NCI-H128 (cell line): ENCODE data around the gene SGCB.
"Not testable (repeated sequence)": the region's sequence is repeated elsewhere in the genome, so short reads cannot be mapped to it uniquely, and the experiment has no call there.

Source experiments
- DNase-seq: peaks from one replicate; lab custom pipeline; 2025; ENCODE audit not compliant: unreplicated experiment; lab: John Stamatoyannopoulos, UW

The SGCB gene

GRCh38 chr4:52038103-52038912, at the start of gene SGCB:
Gene SGCB (minus strand): TSS chr4:52038299. CDS start chr4:52038259, 40 bp downstream.
- peak; percentile 20 for DNase-seq

GRCh38 chr4:52086425-52086824, 48.3 kb upstream of the SGCB start:
- not testable (repeated sequence) for DNase-seq

GRCh38 chr4:52081216-52081615, 43.1 kb upstream of the SGCB start:
- no peak for DNase-seq

- no peak for DNase-seq
Measured at GRCh38 chr4:52079659-52080058, 41.6 kb upstream of the SGCB start.

GRCh38 chr4:52076731-52077130, 38.6 kb upstream of the SGCB start:
- no peak for DNase-seq

- DNase-seq = no peak
Measured at GRCh38 chr4:52071791-52072546, 33.9 kb upstream of the SGCB start.

GRCh38 chr4:52069571-52069970, 31.5 kb upstream of the SGCB start:
- no peak for DNase-seq

GRCh38 chr4:52059372-52059771, 21.3 kb upstream of the SGCB start:
- no peak for DNase-seq

- DNase-seq = no peak
Measured at GRCh38 chr4:52058275-52058674, 20.2 kb upstream of the SGCB start.

- no peak for DNase-seq
Measured at GRCh38 chr4:52057196-52057595, 19.1 kb upstream of the SGCB start.

- DNase-seq = no peak
Measured at GRCh38 chr4:52054254-52054653, 16.2 kb upstream of the SGCB start.

- DNase-seq = no peak
Measured at GRCh38 chr4:52052475-52052780, 14.3 kb upstream of the SGCB start.

- DNase-seq = peak; percentile 17
Measured at GRCh38 chr4:52051615-52052474, 13.7 kb upstream of the SGCB start.

GRCh38 chr4:52051213-52051614, 13.1 kb upstream of the SGCB start, which contains the start of gene SPATA18:
Gene SPATA18 (plus strand): TSS chr4:52051304. CDS start chr4:52051705, 401 bp downstream.
- no peak for DNase-seq

- no peak for DNase-seq
Measured at GRCh38 chr4:52049266-52049665, 11.2 kb upstream of the SGCB start.

- no peak for DNase-seq
Measured at GRCh38 chr4:52045028-52045427, 6.9 kb upstream of the SGCB start.

- DNase-seq = no peak
Measured at GRCh38 chr4:52037689-52038102, 403 bp downstream of the SGCB start.

- DNase-seq = no peak
Measured at GRCh38 chr4:52036886-52037530, 1.1 kb downstream of the SGCB start.

GRCh38 chr4:52035190-52035589, 2.9 kb downstream of the SGCB start:
- no peak for DNase-seq

- no peak for DNase-seq
Measured at GRCh38 chr4:52032005-52032404, 6.1 kb downstream of the SGCB start.

- DNase-seq = no peak
Measured at GRCh38 chr4:52028970-52029369, 9.1 kb downstream of the SGCB start.
